GM19455 (cell line): Measurements from ENCODE around the gene TRIM2.

ENCODE experiments used
- ATAC-seq: cut with Tn5 transposase; IDR thresholded peaks from one replicate; pipeline ENCODE4 v1.9.1; 2021; ENCODE audit not compliant: unreplicated experiment

TRIM2 gene

GRCh38 chr4:153325558-153325957 lies 121.3 kb downstream of the TRIM2 start:
- no peak for ATAC-seq

GRCh38 chr4:153326513-153326912 lies 122.3 kb downstream of the TRIM2 start:
- ATAC-seq: no peak

- no peak for ATAC-seq
Observed at GRCh38 chr4:153327247-153327646, 123.0 kb downstream of the TRIM2 start.

GRCh38 chr4:153332936-153333335 lies 128.7 kb downstream of the TRIM2 start:
- ATAC-seq: no peak

GRCh38 chr4:153333874-153334273 lies 129.6 kb downstream of the TRIM2 start:
- ATAC-seq: no peak

- ATAC-seq: no peak
Observed at GRCh38 chr4:153335665-153336064, 131.4 kb downstream of the TRIM2 start.

- no peak for ATAC-seq
Observed at GRCh38 chr4:153337686-153338085, 133.4 kb downstream of the TRIM2 start.

GRCh38 chr4:153341575-153342090 lies 137.4 kb downstream of the TRIM2 start:
- ATAC-seq: no peak

GRCh38 chr4:153342751-153343552 lies 138.7 kb downstream of the TRIM2 start:
- no peak for ATAC-seq

GRCh38 chr4:153344131-153345011 lies 140.1 kb downstream of the TRIM2 start, which contains the start of gene MND1:
TSS of gene MND1 (plus strand) at chr4:153344688. CDS start at chr4:153344738, 50 bp downstream.
- peak; percentile 82 for ATAC-seq

GRCh38 chr4:153345012-153345981 lies 141.1 kb downstream of the TRIM2 start:
- ATAC-seq: peak; percentile 28

- ATAC-seq: no peak
Observed at GRCh38 chr4:153346031-153346430, 141.8 kb downstream of the TRIM2 start.

- ATAC-seq: no peak
Observed at GRCh38 chr4:153346563-153346962, 142.3 kb downstream of the TRIM2 start.

GRCh38 chr4:153347117-153347516 lies 142.9 kb downstream of the TRIM2 start:
- no peak for ATAC-seq

GRCh38 chr4:153348006-153348405 lies 143.8 kb downstream of the TRIM2 start:
- no peak for ATAC-seq

GRCh38 chr4:153349206-153349805 lies 145.1 kb downstream of the TRIM2 start:
- ATAC-seq: no peak

- ATAC-seq: no peak
Observed at GRCh38 chr4:153362184-153362583, 157.9 kb downstream of the TRIM2 start.

GRCh38 chr4:153364061-153364460 lies 159.8 kb downstream of the TRIM2 start:
- no peak for ATAC-seq

GRCh38 chr4:153365003-153365402 lies 160.8 kb downstream of the TRIM2 start:
- no peak for ATAC-seq

GRCh38 chr4:153366486-153366885 lies 162.2 kb downstream of the TRIM2 start:
- ATAC-seq: no peak
